A673 (cell line): Measurements from ENCODE around the gene SARS2. TPM values are rescaled to one million over a fixed set of nuclear protein-coding genes. Genes with fewer than 3 reads are reported as not detected.
"Not testable (repeated sequence)": the region's sequence is repeated elsewhere in the genome, so short reads cannot be mapped to it uniquely, and the experiment has no call there.

Experiments used
- BruUV-seq: library from RNA; stranded (reverse); fragments of 400-500 nt; replicated peaks from 2 replicates; lab custom pipeline; 2021; lab: Mats Ljungman, UMichigan
- CTCF ChIA-PET: fragments of 300-600 bp; sonication (Branson Sonifier 250); formaldehyde crosslinking; loops from one replicate; lab custom pipeline; 2022; ENCODE audit warnings: antibody characterized with exemption; lab: Charles Lee
- POLR2A ChIA-PET: fragments of 300-600 bp; sonication (Branson Sonifier 250); formaldehyde crosslinking; loops from one replicate; lab custom pipeline; 2022; ENCODE audit warnings: antibody characterized with exemption; ENCODE audit not compliant: low non-redundant PET; lab: Charles Lee
- DNase-seq: peaks from one replicate; pipeline ENCODE4 v3.0.0-alpha.2; 2015; ENCODE audit warnings: low spot score
- H3K27ac ChIP-seq: fragments of 200-600 bp; sonication (generic); 2 replicates; pipeline ENCODE4 v1.5.1; 2016; ENCODE audit warnings: mixed run types, low read depth, mild to moderate bottlenecking, mixed read lengths, antibody characterized with exemption, low read length; ENCODE audit not compliant: poor library complexity, severe bottlenecking
- H3K27me3 ChIP-seq: fragments of 200-600 bp; sonication (generic); replicated peaks from 2 replicates; pipeline ENCODE4 v1.6.1; 2017; ENCODE audit warnings: mixed run types, low read depth, mild to moderate bottlenecking, mixed read lengths, antibody characterized with exemption, low read length; ENCODE audit not compliant: insufficient read depth, poor library complexity
- H3K36me3 ChIP-seq: fragments of 200-600 bp; sonication (generic); 2 replicates; pipeline ENCODE4 v1.6.1; 2016; ENCODE audit warnings: mixed run types, mild to moderate bottlenecking, mixed read lengths, antibody characterized with exemption, low read length; ENCODE audit not compliant: insufficient read depth, poor library complexity, severe bottlenecking
- H3K4me1 ChIP-seq: fragments of 200-600 bp; sonication (generic); 2 replicates; pipeline ENCODE4 v1.6.1; 2017; ENCODE audit warnings: mixed run types, mild to moderate bottlenecking, mixed read lengths, antibody characterized with exemption, low read length; ENCODE audit not compliant: insufficient read depth, poor library complexity, severe bottlenecking
- H3K4me3 ChIP-seq: fragments of 200-600 bp; sonication (generic); 2 replicates; pipeline ENCODE4 v1.5.1; 2016; ENCODE audit warnings: low read depth, mixed run types, mild to moderate bottlenecking, mixed read lengths, low read length; ENCODE audit not compliant: poor library complexity, severe bottlenecking
- H3K9me3 ChIP-seq: fragments of 200-600 bp; sonication (generic); 2 replicates; pipeline ENCODE4 v1.6.1; 2016; ENCODE audit warnings: mixed run types, low read depth, mild to moderate bottlenecking, mixed read lengths, antibody characterized with exemption, low read length; ENCODE audit not compliant: poor library complexity, severe bottlenecking
- EZH2 ChIP-seq: fragments of 200-600 bp; sonication (generic); IDR thresholded peaks from 2 replicates; pipeline ENCODE4 v1.6.1; 2017; ENCODE audit warnings: borderline replicate concordance, low read depth, mild to moderate bottlenecking, mixed read lengths, antibody characterized with exemption, low read length; ENCODE audit not compliant: poor library complexity, severe bottlenecking
- intact Hi-C: fragments of 100-400 bp; cut with micrococcal nuclease; formaldehyde crosslinking; loops from one replicate; pipeline ENCODE4 v1.10.0; 2022; ENCODE audit not compliant: unreplicated experiment
- total RNA-seq: library from RNA; stranded (reverse); gene quantifications from 2 replicates; pipeline ENCODE4 v1.2.3, GENCODE V29; 2021
- TF ChIP-seq, protein P1 (sequence below): fragments of 300-800, 200-600 bp; sonication (generic); conservative IDR thresholded peaks from 2 replicates; pipeline ENCODE4 v1.5.1; 2017; ENCODE audit warnings: low read depth, mild to moderate bottlenecking, antibody characterized with exemption, low read length, moderate library complexity, mixed read lengths

The SARS2 gene
- total RNA-seq, 1 experiment from 2014 or later, result 58.6 TPM

GRCh38 chr19:38941979-38942378 lies 11.4 kb upstream of the SARS2 start:
- Histone ChIP-seq H3K27me3 (no peaks in the 10 kb centered on the region), H3K4me3 (no peak overlapping the region), H3K36me3 (peaks cover 8% of the 10 kb centered on the region), H3K27ac (no peak overlapping the region), H3K4me1 (peaks cover 11% of the 10 kb centered on the region), H3K9me3 (no peaks in the 10 kb centered on the region)
- CTCF ChIA-PET, result no interaction called here
- no peak for TF ChIP-seq EZH2
- TF ChIP-seq, protein P1, sequence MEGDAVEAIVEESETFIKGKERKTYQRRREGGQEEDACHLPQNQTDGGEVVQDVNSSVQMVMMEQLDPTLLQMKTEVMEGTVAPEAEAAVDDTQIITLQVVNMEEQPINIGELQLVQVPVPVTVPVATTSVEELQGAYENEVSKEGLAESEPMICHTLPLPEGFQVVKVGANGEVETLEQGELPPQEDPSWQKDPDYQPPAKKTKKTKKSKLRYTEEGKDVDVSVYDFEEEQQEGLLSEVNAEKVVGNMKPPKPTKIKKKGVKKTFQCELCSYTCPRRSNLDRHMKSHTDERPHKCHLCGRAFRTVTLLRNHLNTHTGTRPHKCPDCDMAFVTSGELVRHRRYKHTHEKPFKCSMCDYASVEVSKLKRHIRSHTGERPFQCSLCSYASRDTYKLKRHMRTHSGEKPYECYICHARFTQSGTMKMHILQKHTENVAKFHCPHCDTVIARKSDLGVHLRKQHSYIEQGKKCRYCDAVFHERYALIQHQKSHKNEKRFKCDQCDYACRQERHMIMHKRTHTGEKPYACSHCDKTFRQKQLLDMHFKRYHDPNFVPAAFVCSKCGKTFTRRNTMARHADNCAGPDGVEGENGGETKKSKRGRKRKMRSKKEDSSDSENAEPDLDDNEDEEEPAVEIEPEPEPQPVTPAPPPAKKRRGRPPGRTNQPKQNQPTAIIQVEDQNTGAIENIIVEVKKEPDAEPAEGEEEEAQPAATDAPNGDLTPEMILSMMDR, result no peak
- intact Hi-C loops, result no loop called here
- no peak for DNase-seq
- BruUV-seq, result no TSS peak
- POLR2A ChIA-PET, result no interaction called here

GRCh38 chr19:38941466-38941865 lies 10.9 kb upstream of the SARS2 start:
- intact Hi-C loops, DNase-seq, CTCF ChIA-PET, H3K27me3 ChIP-seq, H3K36me3 ChIP-seq, H3K9me3 ChIP-seq, H3K4me3 ChIP-seq, H3K27ac ChIP-seq: not testable (repeated sequence)
- TSS peak; percentile 28 for BruUV-seq
- POLR2A ChIA-PET, result interaction anchor here (0.6 kb wide), 1 partner anchor 78 kb away, joined by 3 read pairs; no protein-coding TSS in a partner anchor
- peaks cover 11% of the 10 kb centered on the region for H3K4me1 ChIP-seq

GRCh38 chr19:38939957-38940356 lies 9.4 kb upstream of the SARS2 start:
- Histone ChIP-seq H3K4me3 (no peak overlapping the region), H3K36me3 (peaks cover 6% of the 10 kb centered on the region), H3K9me3 (peaks cover under 1% of the 10 kb centered on the region), H3K27ac (peak overlapping the region; percentile 39), H3K27me3 (no peaks in the 10 kb centered on the region), H3K4me1 (peaks cover 11% of the 10 kb centered on the region)
- no peak for TF ChIP-seq EZH2
- TF ChIP-seq, protein P1, result no peak
- DNase-seq, result peak; percentile 33
- no TSS peak for BruUV-seq
- ChIA-PET POLR2A (no interaction called here), CTCF (no interaction called here)
- intact Hi-C loops, result loop anchor here (10.0 kb wide), 2 partner anchors 395 to 425 kb away; no protein-coding TSS in a partner anchor

- H3K36me3 ChIP-seq, result peaks cover 31% of the 10 kb centered on the region
- no peak overlapping the region for H3K4me3 ChIP-seq
- H3K4me1 ChIP-seq, result peaks cover 13% of the 10 kb centered on the region
- peaks cover 4% of the 10 kb centered on the region for H3K9me3 ChIP-seq
- no peaks in the 10 kb centered on the region for H3K27me3 ChIP-seq
- no peak for DNase-seq
- intact Hi-C loops, result loop anchor here (5.0 to 10.0 kb wide), 3 partner anchors 201 to 419 kb away; no protein-coding TSS in a partner anchor
- ChIA-PET CTCF (no interaction called here), POLR2A (no interaction called here)
- BruUV-seq, result no TSS peak
- no peak for TF ChIP-seq EZH2
- TF ChIP-seq, protein P1, result no peak
- no peak overlapping the region for H3K27ac ChIP-seq
These were observed 3.0 kb upstream of the SARS2 start for GRCh38 chr19:38933544-38933943.
